Activated CD8-positive, alpha-beta T cell treated with anti-CD3 and anti-CD28 coated beads for 36 hours (primary cell): ENCODE results near the gene KCNK4. TPM values are rescaled to one million over a fixed set of nuclear protein-coding genes. Genes with fewer than 3 reads are reported as not detected.
A peak's percentile ranks its signal among the peaks of the same experiment; 100 is the strongest.

Source experiments
- ATAC-seq: fragments of 200-7000 bp; cut with Tn5 transposase; one replicate; pipeline ENCODE4 v1.10.0; 2021; ENCODE audit warnings: mild to moderate bottlenecking, moderate library complexity
- CTCF ChIA-PET: fragments of 350-600 bp; sonication (Branson Sonifier 250); formaldehyde crosslinking; loops from one replicate; lab custom pipeline; 2021; ENCODE audit warnings: antibody characterized with exemption; lab: Charles Lee
- POLR2A ChIA-PET: fragments of 350-600 bp; sonication (Branson Sonifier 250); formaldehyde crosslinking; loops from one replicate; lab custom pipeline; 2021; ENCODE audit warnings: antibody characterized with exemption; lab: Charles Lee
- DNase-seq: peaks from one replicate; pipeline ENCODE4 v3.0.0-alpha.2; 2020
- H3K27ac Mint-ChIP-seq: one replicate; pipeline ENCODE4 v1.8.0; 2021; ENCODE audit warnings: mild to moderate bottlenecking, mixed read lengths
- H3K27me3 Mint-ChIP-seq: one replicate; pipeline ENCODE4 v1.8.0; 2021; ENCODE audit warnings: mixed read lengths
- H3K36me3 Mint-ChIP-seq: one replicate; pipeline ENCODE4 v1.8.0; 2021; ENCODE audit warnings: low read depth, mixed read lengths
- H3K4me1 Mint-ChIP-seq: one replicate; pipeline ENCODE4 v1.8.0; 2021; ENCODE audit warnings: low read depth, mixed read lengths
- H3K4me3 Mint-ChIP-seq: one replicate; pipeline ENCODE4 v1.8.0; 2021; ENCODE audit warnings: mild to moderate bottlenecking, moderate library complexity, mixed read lengths
- H3K9me3 Mint-ChIP-seq: one replicate; pipeline ENCODE4 v1.8.0; 2021; ENCODE audit warnings: mixed read lengths
- intact Hi-C: fragments of 100-400 bp; cut with micrococcal nuclease; formaldehyde crosslinking; loops from one replicate; pipeline ENCODE4 v1.10.0; 2022
- total RNA-seq, 2 experiments: library from RNA; stranded (reverse); gene quantifications; one replicate each; pipeline ENCODE4 v1.2.3, GENCODE V29; 2021
- TF ChIP-seq, protein P1 (sequence below): fragments of 200-600 bp; IDR thresholded peaks from one replicate; pipeline ENCODE4 v1.8.0; 2022; ENCODE audit warnings: antibody characterized with exemption, mild to moderate bottlenecking

Gene KCNK4
- total RNA-seq, result under 1 TPM in 1 of 2 experiments, not detected in 1; 0.23 TPM

DNA sequence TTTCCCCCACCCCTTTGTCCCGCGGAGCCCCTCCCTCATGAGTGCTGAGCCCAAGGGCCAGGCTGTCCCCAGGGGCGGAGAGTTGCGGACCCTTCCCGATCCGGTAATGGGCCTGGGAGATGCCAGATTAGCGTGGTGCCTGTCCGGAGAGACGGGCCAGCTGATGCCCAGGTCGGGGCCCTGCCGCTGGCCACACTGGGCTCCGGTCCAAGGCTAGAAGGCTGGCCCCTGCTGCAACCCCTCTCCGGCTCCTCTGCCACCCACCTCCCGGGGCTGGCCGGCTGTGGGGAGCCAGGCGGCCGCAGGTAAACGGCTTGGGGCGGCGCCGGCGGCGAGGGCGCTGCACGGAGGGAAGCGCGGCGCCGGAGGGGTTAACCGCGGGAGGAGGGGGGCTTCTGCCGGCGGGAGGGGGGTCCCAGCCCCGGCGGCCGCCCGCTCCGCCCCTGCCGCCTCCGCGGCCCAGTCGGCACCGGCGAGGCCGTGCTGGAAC, at the start of gene KCNK4:
Gene KCNK4 (plus strand): TSS at position 41 of the 490 bp plus-strand sequence. CDS start 1,717 bp downstream, outside the sequence.
- POLR2A ChIA-PET, result interaction anchor here (1.6 kb wide), 2 partner anchors 26 to 40 kb away, joined by 5 read pairs; partner anchors contain the start of genes PRDX5 and TRMT112

DNA sequence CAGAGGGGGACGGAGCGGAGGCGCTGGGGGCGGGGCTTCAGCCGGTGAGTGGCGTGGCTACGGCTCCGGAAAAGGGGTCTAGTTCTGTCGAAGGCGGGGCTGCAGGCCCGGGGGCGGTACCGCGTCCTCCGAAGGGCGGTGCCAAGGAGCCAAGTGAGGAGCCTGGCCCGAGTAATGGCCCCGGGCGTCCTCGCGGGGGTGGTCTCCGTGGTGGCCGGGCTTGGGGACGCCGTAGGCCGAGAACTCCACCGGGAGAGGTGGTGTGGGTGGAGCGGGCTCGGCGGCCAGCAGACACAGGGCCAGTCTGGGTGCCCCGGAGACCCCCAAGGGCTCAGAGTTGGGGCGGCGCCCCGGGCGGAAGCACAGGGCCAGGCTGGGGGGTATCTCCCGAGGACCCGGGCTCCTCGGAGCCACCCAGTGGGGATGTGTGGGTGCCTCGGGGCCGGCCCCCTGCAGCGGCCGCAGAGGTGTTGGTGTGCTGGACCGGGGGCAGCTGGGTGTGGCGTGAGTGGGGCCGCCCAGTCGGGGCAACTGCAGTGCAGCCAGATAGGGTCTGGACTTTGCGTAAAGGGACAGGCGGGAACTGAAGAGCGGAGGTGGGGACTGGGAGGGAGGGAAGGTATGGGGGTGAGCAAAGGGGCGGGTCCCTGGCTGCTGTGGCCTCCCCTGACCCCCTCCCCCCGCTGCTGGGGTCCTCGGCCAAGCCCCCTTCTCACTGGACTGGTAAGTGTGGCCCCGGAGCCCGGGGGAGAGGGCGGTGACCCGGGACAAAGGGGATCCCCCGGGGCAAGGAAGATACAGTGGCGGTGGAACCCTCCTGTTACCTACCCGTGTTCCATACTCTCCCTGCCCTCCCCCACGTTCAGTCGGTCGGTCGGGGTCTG, 49.4 kb upstream of the KCNK4 start:
- Mint-ChIP-seq H3K4me3 (peak overlapping the region; percentile 93), H3K4me1 (peaks cover 41% of the 10 kb centered on the region), H3K9me3 (no peaks in the 10 kb centered on the region), H3K27ac (peak overlapping the region; percentile 98), H3K36me3 (peaks cover 48% of the 10 kb centered on the region), H3K27me3 (no peaks in the 10 kb centered on the region)
- TF ChIP-seq, protein P1, sequence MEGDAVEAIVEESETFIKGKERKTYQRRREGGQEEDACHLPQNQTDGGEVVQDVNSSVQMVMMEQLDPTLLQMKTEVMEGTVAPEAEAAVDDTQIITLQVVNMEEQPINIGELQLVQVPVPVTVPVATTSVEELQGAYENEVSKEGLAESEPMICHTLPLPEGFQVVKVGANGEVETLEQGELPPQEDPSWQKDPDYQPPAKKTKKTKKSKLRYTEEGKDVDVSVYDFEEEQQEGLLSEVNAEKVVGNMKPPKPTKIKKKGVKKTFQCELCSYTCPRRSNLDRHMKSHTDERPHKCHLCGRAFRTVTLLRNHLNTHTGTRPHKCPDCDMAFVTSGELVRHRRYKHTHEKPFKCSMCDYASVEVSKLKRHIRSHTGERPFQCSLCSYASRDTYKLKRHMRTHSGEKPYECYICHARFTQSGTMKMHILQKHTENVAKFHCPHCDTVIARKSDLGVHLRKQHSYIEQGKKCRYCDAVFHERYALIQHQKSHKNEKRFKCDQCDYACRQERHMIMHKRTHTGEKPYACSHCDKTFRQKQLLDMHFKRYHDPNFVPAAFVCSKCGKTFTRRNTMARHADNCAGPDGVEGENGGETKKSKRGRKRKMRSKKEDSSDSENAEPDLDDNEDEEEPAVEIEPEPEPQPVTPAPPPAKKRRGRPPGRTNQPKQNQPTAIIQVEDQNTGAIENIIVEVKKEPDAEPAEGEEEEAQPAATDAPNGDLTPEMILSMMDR, result no peak
- intact Hi-C loops, result loop anchor here (10.0 kb wide), 1 partner anchor 63 kb away; the partner anchor contains the start of genes CATSPERZ and ESRRA
- ChIA-PET POLR2A (interaction anchor here (0.5 to 6.6 kb wide), 14 partner anchors 9 to 76 kb away, joined by 3 to 61 read pairs (median 6); partner anchors contain the start of genes BAD, DNAJC4, ESRRA and FERMT3), CTCF (interaction anchor here (0.7 to 2.0 kb wide), 6 partner anchors 9 to 76 kb away, joined by 3 to 12 read pairs (median 4); partner anchors contain the start of genes PLCB3, PRDX5 and TRMT112)
- ATAC-seq (peak; percentile 7), DNase-seq (peak; percentile 100)

More for the DNA sequence above, at the start of gene KCNK4:
- DNase-seq (no peak), ATAC-seq (no peak)
- TF ChIP-seq, protein P1, result no peak
- CTCF ChIA-PET, result interaction anchor here (2.6 kb wide), 1 partner anchor 10 kb away, joined by 19 read pairs; the partner anchor contains the start of gene CATSPERZ
- intact Hi-C loops, result no loop called here
- Mint-ChIP-seq H3K9me3 (no peaks in the 10 kb centered on the region), H3K36me3 (no peaks in the 10 kb centered on the region), H3K27me3 (peaks cover 41% of the 10 kb centered on the region), H3K4me3 (peak within 1 kb of the TSS; percentile 18), H3K4me1 (peaks cover 10% of the 10 kb centered on the region), H3K27ac (no peak within 1 kb of the TSS)

DNA sequence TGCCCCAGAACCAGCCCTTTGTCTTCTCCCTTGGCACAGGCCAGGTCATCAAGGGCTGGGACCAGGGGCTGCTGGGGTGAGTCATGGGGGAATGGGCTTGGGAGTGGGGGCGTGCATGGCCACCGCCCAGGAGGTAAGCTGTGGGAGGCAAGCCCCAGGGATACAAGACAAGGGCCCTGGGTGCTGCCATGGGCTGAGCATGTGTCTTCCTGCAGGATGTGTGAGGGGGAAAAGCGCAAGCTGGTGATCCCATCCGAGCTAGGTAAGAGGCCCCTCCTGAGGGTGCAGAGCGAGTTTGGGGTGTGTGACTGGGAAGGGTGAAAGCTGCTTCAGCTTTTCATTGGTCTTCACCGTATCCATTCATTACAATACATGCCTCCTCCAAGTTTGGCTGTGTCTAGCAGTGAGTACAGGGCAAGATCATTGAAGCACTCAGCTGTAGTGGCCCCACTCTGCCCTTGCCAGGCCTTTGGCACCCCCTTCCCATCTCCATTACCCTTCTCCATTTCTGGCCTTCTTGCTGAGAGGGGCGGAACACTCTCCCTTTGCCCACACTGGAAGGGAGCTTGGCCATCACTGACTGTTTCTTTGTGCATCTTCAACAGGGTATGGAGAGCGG, 47.8 kb upstream of the KCNK4 start:
- H3K27me3 Mint-ChIP-seq, result no peaks in the 10 kb centered on the region
- POLR2A ChIA-PET, result interaction anchor here (0.7 to 10.0 kb wide), 13 partner anchors 7 to 117 kb away, joined by 3 to 132 read pairs (median 7); partner anchors contain the start of genes BAD, FERMT3, NUDT22 and PLCB3

DNA sequence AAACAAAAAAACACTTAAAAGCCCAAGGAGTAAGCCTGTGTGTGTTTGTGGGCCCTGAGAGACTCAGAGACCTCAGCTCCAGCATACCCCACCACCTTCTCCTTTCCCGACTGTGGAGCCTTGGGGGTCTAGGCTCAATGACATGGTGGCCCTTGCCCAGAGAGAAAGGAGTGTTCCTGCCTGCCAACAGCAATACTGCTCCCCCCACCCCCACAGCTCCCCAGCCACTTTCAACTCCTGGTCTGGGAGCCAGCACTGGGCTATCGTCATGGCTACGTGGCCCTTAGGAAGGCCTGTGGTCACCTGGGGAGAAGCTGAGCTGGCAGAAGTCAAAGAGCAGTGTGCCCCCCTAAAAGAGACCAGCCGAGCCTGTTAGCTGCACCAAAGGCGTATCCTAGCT, 47.0 kb upstream of the KCNK4 start:
- peaks cover 37% of the 10 kb centered on the region for H3K36me3 Mint-ChIP-seq
- TF ChIP-seq, protein P1, result no peak
- intact Hi-C loops, result loop anchor here (10.0 kb wide), 1 partner anchor 61 kb away; the partner anchor contains the start of genes CATSPERZ and ESRRA
- peak overlapping the region; percentile 45 for H3K27ac Mint-ChIP-seq
- H3K27me3 Mint-ChIP-seq, result no peaks in the 10 kb centered on the region
- peaks cover 33% of the 10 kb centered on the region for H3K4me1 Mint-ChIP-seq
- POLR2A ChIA-PET, result interaction anchor here (1.4 to 10.0 kb wide), 10 partner anchors 11 to 116 kb away, joined by 4 to 132 read pairs (median 10); partner anchors contain the start of genes FERMT3, NUDT22, PRDX5 and TRMT112
- no peak for DNase-seq
- H3K4me3 Mint-ChIP-seq, result peak overlapping the region; percentile 93
- CTCF ChIA-PET, result interaction anchor here (0.9 to 4.6 kb wide), 8 partner anchors 8 to 88 kb away, joined by 3 to 35 read pairs (median 8); partner anchors contain the start of genes CATSPERZ, FERMT3, NUDT22 and PLCB3
- no peaks in the 10 kb centered on the region for H3K9me3 Mint-ChIP-seq
- no peak for ATAC-seq

More for the DNA sequence above, 47.8 kb upstream of the KCNK4 start:
- no peak for ATAC-seq
- TF ChIP-seq, protein P1, result no peak
- peak overlapping the region; percentile 93 for H3K4me3 Mint-ChIP-seq
- H3K4me1 Mint-ChIP-seq, result peaks cover 38% of the 10 kb centered on the region
- intact Hi-C loops, result loop anchor here (10.0 kb wide), 1 partner anchor 61 kb away; the partner anchor contains the start of genes CATSPERZ and ESRRA
- CTCF ChIA-PET, result interaction anchor here (0.9 to 4.6 kb wide), 7 partner anchors 8 to 75 kb away, joined by 3 to 35 read pairs (median 8); partner anchors contain the start of genes CATSPERZ, FERMT3, NUDT22 and PLCB3
- H3K36me3 Mint-ChIP-seq, result peaks cover 37% of the 10 kb centered on the region
- H3K9me3 Mint-ChIP-seq, result no peaks in the 10 kb centered on the region
- no peak for DNase-seq
- peak overlapping the region; percentile 45 for H3K27ac Mint-ChIP-seq
